ENCODE measurements around the gene RFLNA. TPM values are rescaled to one million over a fixed set of nuclear protein-coding genes. Genes with fewer than 3 reads are reported as not detected.

Gene RFLNA
- total and polyA plus RNA-seq, 9 donors, result 3.3 to 11.1 (median 7.4) TPM

DNA sequence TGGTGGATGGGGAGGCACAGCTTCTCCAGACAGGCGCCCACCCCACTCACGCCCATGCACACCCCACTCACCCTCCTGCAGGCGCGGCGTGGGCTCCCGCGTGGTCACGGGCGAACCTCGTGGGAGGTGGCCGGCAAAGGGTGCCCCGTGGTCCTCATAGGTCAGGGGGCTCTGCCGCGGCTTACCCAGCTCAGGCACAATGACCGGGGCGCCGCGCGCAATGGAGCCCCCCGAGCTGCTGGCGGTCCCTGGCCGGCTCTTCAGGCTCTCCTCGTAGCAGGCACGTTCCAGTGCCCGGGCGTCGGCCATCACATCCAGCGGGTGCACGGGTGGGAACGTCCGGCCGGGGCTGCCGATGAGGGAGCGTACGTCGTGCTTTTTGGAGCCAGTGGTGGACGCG lies 49.6 kb downstream of the RFLNA start:
- no peaks in the 10 kb centered on the region for H3K9me3 ChIP-seq (replicated peaks; ENCODE audit: control insufficient read depth, low read depth, low read length)
- H3K36me3 ChIP-seq (ENCODE audit: control insufficient read depth, insufficient read depth, low read length), result peaks cover 95% of the 10 kb centered on the region
- H3K4me3 ChIP-seq (ENCODE audit: low read length), result no peak overlapping the region
- no peak overlapping the region for H3K27ac ChIP-seq (ENCODE audit: low read length)
- WGBS (ENCODE audit: insufficient coverage), result 94% methylated on average over 37 of the region's 38 CpGs
- no peaks in the 10 kb centered on the region for H3K4me1 ChIP-seq (ENCODE audit: control insufficient read depth, insufficient read depth, low read length)
- no peaks in the 10 kb centered on the region for H3K27me3 ChIP-seq (ENCODE audit: control insufficient read depth, insufficient read depth, low read length)
- no peak for DNase-seq

DNA sequence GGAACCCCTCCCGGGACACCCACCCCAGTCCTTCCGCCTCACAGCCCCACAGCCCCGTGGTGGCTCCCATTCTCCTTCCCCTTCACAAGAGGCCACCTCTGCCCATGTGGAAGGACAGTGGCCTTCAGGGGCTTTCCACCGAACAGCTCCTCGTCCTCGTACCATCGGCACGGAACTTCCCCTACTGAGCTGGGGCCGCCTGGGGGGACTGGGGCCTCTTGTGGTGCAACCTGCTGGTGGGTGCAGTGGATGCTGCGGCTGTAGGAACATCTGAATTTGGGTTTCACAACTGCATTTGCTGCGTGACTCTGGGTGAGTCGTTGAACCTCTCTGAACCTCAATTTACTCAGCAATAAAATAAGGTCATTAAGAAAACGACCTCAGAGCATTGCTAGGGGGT lies 50.9 kb downstream of the RFLNA start:
- H3K36me3 ChIP-seq (ENCODE audit: control insufficient read depth, insufficient read depth, low read length), result peaks cover 97% of the 10 kb centered on the region
- DNase-seq, result no peak
- H3K4me1 ChIP-seq (ENCODE audit: control insufficient read depth, insufficient read depth, low read length), result no peaks in the 10 kb centered on the region
- 84% methylated on average over 6 of the region's 13 CpGs for WGBS (ENCODE audit: insufficient coverage)
- no peaks in the 10 kb centered on the region for H3K9me3 ChIP-seq (replicated peaks; ENCODE audit: control insufficient read depth, low read depth, low read length)
- no peaks in the 10 kb centered on the region for H3K27me3 ChIP-seq (ENCODE audit: control insufficient read depth, insufficient read depth, low read length)
- no peak overlapping the region for H3K4me3 ChIP-seq (ENCODE audit: low read length)
- H3K27ac ChIP-seq (ENCODE audit: low read length), result no peak overlapping the region

DNA sequence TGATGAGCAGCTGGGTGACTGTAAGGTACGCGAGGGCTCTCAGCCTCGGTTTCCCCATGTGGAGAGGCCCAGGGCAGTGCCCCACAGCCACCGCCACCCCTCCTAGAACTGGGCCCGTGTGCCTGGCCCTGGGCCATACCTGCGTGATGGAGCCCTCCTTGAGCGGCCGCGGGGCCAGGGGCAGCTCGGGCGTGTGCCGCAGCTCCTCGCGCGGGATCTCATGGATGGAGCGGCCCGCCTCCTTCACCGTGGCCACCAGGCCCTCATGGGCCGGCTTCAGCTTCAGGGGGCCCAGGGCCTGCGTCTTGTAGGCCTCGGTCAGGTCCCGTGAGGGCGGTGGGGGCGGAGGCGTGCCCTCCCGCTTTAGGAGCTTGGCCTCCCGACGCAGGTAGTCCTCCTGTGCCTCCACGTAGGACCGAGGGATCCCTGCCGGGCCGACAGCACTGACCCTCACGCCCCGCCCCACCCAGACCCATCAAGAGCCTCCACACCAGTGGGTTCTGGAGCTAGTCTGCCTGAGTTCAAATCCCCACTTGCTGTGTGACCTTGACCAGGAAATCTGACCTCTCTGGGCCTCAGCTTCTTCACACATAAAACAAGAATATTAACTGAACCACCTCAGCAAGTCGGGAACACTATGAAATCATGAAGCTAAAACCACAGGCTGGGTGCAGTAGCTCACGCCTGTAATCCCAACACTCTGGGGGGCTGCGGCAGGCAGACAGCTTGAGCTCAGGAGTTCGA lies 51.7 kb downstream of the RFLNA start:
- H3K4me3 ChIP-seq (ENCODE audit: low read length), result no peak overlapping the region
- 90% methylated on average over 35 of the region's 38 CpGs for WGBS (ENCODE audit: insufficient coverage)
- no peaks in the 10 kb centered on the region for H3K27me3 ChIP-seq (ENCODE audit: control insufficient read depth, insufficient read depth, low read length)
- DNase-seq, result no peak
- H3K9me3 ChIP-seq (replicated peaks; ENCODE audit: control insufficient read depth, low read depth, low read length), result no peaks in the 10 kb centered on the region
- no peak overlapping the region for H3K27ac ChIP-seq (ENCODE audit: low read length)
- no peaks in the 10 kb centered on the region for H3K4me1 ChIP-seq (ENCODE audit: control insufficient read depth, insufficient read depth, low read length)
- peaks cover 97% of the 10 kb centered on the region for H3K36me3 ChIP-seq (ENCODE audit: control insufficient read depth, insufficient read depth, low read length)

- H3K4me1 ChIP-seq (ENCODE audit: control insufficient read depth, insufficient read depth, low read length), result no peaks in the 10 kb centered on the region
- peaks cover 98% of the 10 kb centered on the region for H3K36me3 ChIP-seq (ENCODE audit: control insufficient read depth, insufficient read depth, low read length)
- WGBS (ENCODE audit: insufficient coverage), result 91% methylated on average over 8 of the region's 9 CpGs
- H3K27ac ChIP-seq (ENCODE audit: low read length), result no peak overlapping the region
- no peaks in the 10 kb centered on the region for H3K9me3 ChIP-seq (replicated peaks; ENCODE audit: control insufficient read depth, low read depth, low read length)
- no peak for DNase-seq
- no peak overlapping the region for H3K4me3 ChIP-seq (ENCODE audit: low read length)
- H3K27me3 ChIP-seq (ENCODE audit: control insufficient read depth, insufficient read depth, low read length), result no peaks in the 10 kb centered on the region
Measured at GRCh38 chr12:124347335-124347734, 52.4 kb downstream of the RFLNA start.

- no peak for DNase-seq
- no peak overlapping the region for H3K27ac ChIP-seq (ENCODE audit: low read length)
- H3K27me3 ChIP-seq (ENCODE audit: control insufficient read depth, insufficient read depth, low read length), result no peaks in the 10 kb centered on the region
- H3K4me3 ChIP-seq (ENCODE audit: low read length), result no peak overlapping the region
- peaks cover 99% of the 10 kb centered on the region for H3K36me3 ChIP-seq (ENCODE audit: control insufficient read depth, insufficient read depth, low read length)
- no peaks in the 10 kb centered on the region for H3K4me1 ChIP-seq (ENCODE audit: control insufficient read depth, insufficient read depth, low read length)
- WGBS (ENCODE audit: insufficient coverage), result 81% methylated on average over 34 of the region's 34 CpGs
- H3K9me3 ChIP-seq (replicated peaks; ENCODE audit: control insufficient read depth, low read depth, low read length), result no peaks in the 10 kb centered on the region
Measured at GRCh38 chr12:124347805-124348658, 53.1 kb downstream of the RFLNA start.

DNA sequence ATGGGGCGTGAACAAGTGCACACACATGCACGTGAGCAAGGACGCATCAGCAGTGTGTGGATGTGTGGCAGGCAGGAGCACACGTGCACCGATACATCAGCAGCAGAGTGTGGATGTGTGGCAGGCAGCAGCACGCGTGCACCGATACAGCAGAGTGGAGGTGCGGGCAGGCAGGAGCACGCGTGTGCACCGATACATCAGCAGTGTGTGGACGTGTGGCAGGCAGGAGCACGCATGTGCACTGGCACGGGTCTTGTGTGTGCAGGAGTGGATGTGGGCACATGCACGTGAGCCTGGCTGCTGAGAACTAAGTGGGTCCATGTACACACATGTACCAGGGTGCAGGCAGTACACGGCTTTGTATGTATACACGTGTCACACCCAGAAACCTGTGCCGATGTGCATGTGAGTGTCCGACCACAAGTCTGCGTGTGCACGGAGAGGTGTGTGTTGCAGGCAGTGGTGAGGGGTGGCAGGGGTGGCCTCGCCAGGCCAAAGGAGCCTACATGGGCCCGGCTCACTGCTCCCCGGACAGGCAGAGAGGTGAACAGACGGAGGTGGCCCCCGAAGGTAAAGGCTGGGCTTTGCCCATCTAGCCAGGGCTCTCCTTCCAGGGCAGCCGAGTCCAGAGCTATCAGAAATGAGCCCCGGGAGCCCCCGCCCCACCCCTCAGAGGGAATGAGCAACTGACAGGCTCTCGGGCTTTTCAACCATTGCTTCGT lies 53.9 kb downstream of the RFLNA start:
- H3K4me1 ChIP-seq (ENCODE audit: control insufficient read depth, insufficient read depth, low read length), result no peaks in the 10 kb centered on the region
- H3K27ac ChIP-seq (ENCODE audit: low read length), result no peak overlapping the region
- no peak for DNase-seq
- no peaks in the 10 kb centered on the region for H3K9me3 ChIP-seq (replicated peaks; ENCODE audit: control insufficient read depth, low read depth, low read length)
- peaks cover 100% of the 10 kb centered on the region for H3K36me3 ChIP-seq (ENCODE audit: control insufficient read depth, insufficient read depth, low read length)
- no peaks in the 10 kb centered on the region for H3K27me3 ChIP-seq (ENCODE audit: control insufficient read depth, insufficient read depth, low read length)
- WGBS (ENCODE audit: insufficient coverage), result 84% methylated on average over 31 of the region's 32 CpGs
- H3K4me3 ChIP-seq (ENCODE audit: low read length), result no peak overlapping the region

DNA sequence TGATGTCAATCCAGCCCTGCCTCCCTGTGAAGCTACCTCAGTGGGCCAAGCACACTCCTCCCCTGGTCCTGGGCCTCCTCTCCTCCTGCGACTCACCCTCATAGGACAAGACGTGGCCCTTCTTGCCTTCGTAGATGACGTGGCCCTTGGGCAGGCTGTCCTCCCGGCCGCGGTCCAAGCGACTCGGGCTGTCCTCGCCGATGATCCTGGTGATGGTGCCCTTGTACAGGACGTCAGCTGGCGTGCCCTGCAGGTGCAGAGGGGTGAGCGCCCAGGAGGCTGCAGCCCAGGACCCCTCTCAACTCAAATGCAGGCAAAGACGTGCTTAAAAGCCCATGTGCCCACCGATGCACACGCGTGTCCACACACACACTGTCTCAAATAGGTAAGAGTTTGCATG lies 55.6 kb downstream of the RFLNA start:
- Histone ChIP-seq H3K4me3 (ENCODE audit: low read length) (no peak overlapping the region), H3K36me3 (ENCODE audit: control insufficient read depth, insufficient read depth, low read length) (peaks cover 100% of the 10 kb centered on the region), H3K9me3 (replicated peaks; ENCODE audit: control insufficient read depth, low read depth, low read length) (no peaks in the 10 kb centered on the region), H3K27ac (ENCODE audit: low read length) (no peak overlapping the region), H3K4me1 (ENCODE audit: control insufficient read depth, insufficient read depth, low read length) (no peaks in the 10 kb centered on the region), H3K27me3 (ENCODE audit: control insufficient read depth, insufficient read depth, low read length) (no peaks in the 10 kb centered on the region)
- DNase-seq, result no peak
- 92% methylated on average over 14 of the region's 18 CpGs for WGBS (ENCODE audit: insufficient coverage)

GRCh38 chr12:124351422-124351821 lies 56.5 kb downstream of the RFLNA start:
- DNase-seq, result no peak
- Histone ChIP-seq H3K4me3 (ENCODE audit: low read length) (no peak overlapping the region), H3K27me3 (ENCODE audit: control insufficient read depth, insufficient read depth, low read length) (no peaks in the 10 kb centered on the region), H3K27ac (ENCODE audit: low read length) (no peak overlapping the region), H3K9me3 (replicated peaks; ENCODE audit: control insufficient read depth, low read depth, low read length) (no peaks in the 10 kb centered on the region), H3K4me1 (ENCODE audit: control insufficient read depth, insufficient read depth, low read length) (no peaks in the 10 kb centered on the region), H3K36me3 (ENCODE audit: control insufficient read depth, insufficient read depth, low read length) (peaks cover 100% of the 10 kb centered on the region)
- 85% methylated on average over 4 of the region's 7 CpGs for WGBS (ENCODE audit: insufficient coverage)

- Histone ChIP-seq H3K4me3 (ENCODE audit: low read length) (no peak overlapping the region), H3K36me3 (ENCODE audit: control insufficient read depth, insufficient read depth, low read length) (peaks cover 100% of the 10 kb centered on the region)
- DNase-seq, result no peak
Measured at GRCh38 chr12:124352257-124352656, 57.4 kb downstream of the RFLNA start.

DNA sequence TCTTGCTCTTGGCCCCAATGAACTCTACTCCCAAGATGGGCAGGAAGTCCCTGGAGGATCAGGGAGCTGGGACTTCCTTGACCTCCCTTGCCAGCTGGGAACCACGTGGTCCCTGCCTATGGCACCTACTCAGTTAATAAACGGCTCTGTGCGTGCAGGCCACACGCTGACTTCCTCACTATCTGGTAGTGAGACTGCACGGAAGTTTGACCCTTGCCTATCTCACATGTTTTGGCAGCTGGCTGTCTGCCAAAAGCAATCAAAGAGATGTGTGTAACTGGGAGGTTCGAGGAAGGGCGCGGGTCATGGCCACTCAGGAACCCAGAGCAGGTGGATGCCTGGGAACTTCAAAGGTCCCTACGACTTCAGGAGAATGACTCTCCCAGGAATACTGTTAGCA lies 57.9 kb downstream of the RFLNA start:
- no peak overlapping the region for H3K27ac ChIP-seq (ENCODE audit: low read length)
- no peak overlapping the region for H3K4me3 ChIP-seq (ENCODE audit: low read length)
- H3K4me1 ChIP-seq (ENCODE audit: control insufficient read depth, insufficient read depth, low read length), result no peaks in the 10 kb centered on the region
- H3K9me3 ChIP-seq (replicated peaks; ENCODE audit: control insufficient read depth, low read depth, low read length), result no peaks in the 10 kb centered on the region
- no peak for DNase-seq
- 66% methylated on average over 5 of the region's 9 CpGs for whole genome bisulfite sequencing (ENCODE audit: insufficient coverage)
- peaks cover 100% of the 10 kb centered on the region for H3K36me3 ChIP-seq (ENCODE audit: control insufficient read depth, insufficient read depth, low read length)
- H3K27me3 ChIP-seq (ENCODE audit: control insufficient read depth, insufficient read depth, low read length), result no peaks in the 10 kb centered on the region

More at GRCh38 chr12:124352257-124352656, 57.4 kb downstream of the RFLNA start:
- H3K27ac ChIP-seq (ENCODE audit: low read length), result no peak overlapping the region
- no peaks in the 10 kb centered on the region for H3K4me1 ChIP-seq (ENCODE audit: control insufficient read depth, insufficient read depth, low read length)
- H3K27me3 ChIP-seq (ENCODE audit: control insufficient read depth, insufficient read depth, low read length), result no peaks in the 10 kb centered on the region
- H3K9me3 ChIP-seq (replicated peaks; ENCODE audit: control insufficient read depth, low read depth, low read length), result no peaks in the 10 kb centered on the region
